H1 (cell line): Measurements from ENCODE around the gene HSPA4L. TPM values are rescaled to one million over a fixed set of nuclear protein-coding genes. Genes with fewer than 3 reads are reported as not detected.
A peak's percentile ranks its signal among the peaks of the same experiment; 100 is the strongest.

ENCODE experiments used
- CTCF ChIA-PET: fragments of 300-600 bp; sonication (Branson Sonifier 250); formaldehyde crosslinking; loops from one replicate; lab custom pipeline; 2021; ENCODE audit not compliant: partially characterized antibody; lab: Charles Lee
- POLR2A ChIA-PET: fragments of 300-600 bp; sonication (Branson Sonifier 250); formaldehyde crosslinking; loops from one replicate; lab custom pipeline; 2021; ENCODE audit warnings: inconsistent platforms; ENCODE audit not compliant: partially characterized antibody; lab: Charles Lee
- DNase-seq, 2 experiments: peaks; one replicate each; pipeline versions ENCODE4 v3.0.0 to v3.0.0-alpha.2; 2010 to 2022; ENCODE audit warnings: low spot score in 2 of 2, low read depth in 1 of 2, mixed read lengths in 1 of 2
- FAIRE-seq: peaks from 2 replicates; lab custom pipeline; 2011; peaks lifted over from hg19 to GRCh38; lab: Jason Lieb, UNC
- H2AFZ ChIP-seq: 2 replicates; pipeline ENCODE4 v1.8.1; 2012; ENCODE audit warnings: low read length, inconsistent platforms
- H2AK5ac ChIP-seq: 2 replicates; pipeline ENCODE4 v1.6.1; 2013; ENCODE audit warnings: low read depth, low read length
- H2BK120ac ChIP-seq: replicated peaks from 2 replicates; pipeline ENCODE3; 2013; ENCODE audit warnings: low read depth, low read length, inconsistent platforms
- H2BK12ac ChIP-seq: 2 replicates; pipeline ENCODE4 v1.6.1; 2013; ENCODE audit warnings: low read depth, low read length
- H2BK15ac ChIP-seq: 2 replicates; pipeline ENCODE4 v1.6.1; 2013; ENCODE audit warnings: low read length
- H2BK20ac ChIP-seq: 2 replicates; pipeline ENCODE4 v1.6.1; 2013; ENCODE audit warnings: low read length
- H2BK5ac ChIP-seq: 2 replicates; pipeline ENCODE4 v1.6.1; 2013; ENCODE audit warnings: low read depth, low read length
- H3K14ac ChIP-seq: 2 replicates; pipeline ENCODE4 v1.6.1; 2013; ENCODE audit warnings: inconsistent platforms; ENCODE audit not compliant: insufficient read length
- H3K18ac ChIP-seq: 2 replicates; pipeline ENCODE4 v1.6.1; 2013; ENCODE audit warnings: low read length; ENCODE audit errors: extremely low read depth
- H3K23ac ChIP-seq: 2 replicates; pipeline ENCODE4 v1.6.1; 2013; ENCODE audit warnings: inconsistent platforms; ENCODE audit not compliant: insufficient read length
- H3K23me2 ChIP-seq: 2 replicates; pipeline ENCODE4 v1.6.1; 2013; ENCODE audit warnings: low read depth, low read length
- H3K27ac ChIP-seq: 2 replicates; pipeline ENCODE4 v1.6.1; 2011; ENCODE audit warnings: low read depth, low read length, inconsistent platforms
- H3K27me3 ChIP-seq, 4 experiments: replicated peaks in 1 of 4; 1 replicate in 1 of 4; 2 replicates in 3 of 4; pipeline versions ENCODE4 v1.6.1 to v1.8.1; 2011 to 2013; ENCODE audit warnings: low read length in 3 of 4, mild to moderate bottlenecking in 3 of 4, inconsistent platforms in 2 of 4, mixed read lengths in 2 of 4, moderate library complexity in 1 of 4; ENCODE audit not compliant: control insufficient read depth in 3 of 4, insufficient read depth in 3 of 4; ENCODE audit errors: extremely low read depth in 1 of 4
- H3K36me3 ChIP-seq, 4 experiments: 2 replicates each; pipeline versions ENCODE4 v1.6.1 to v1.8.1; 2011 to 2013; ENCODE audit warnings: mild to moderate bottlenecking in 4 of 4, low read length in 3 of 4, moderate library complexity in 2 of 4, control low read depth in 1 of 4, inconsistent platforms in 1 of 4; ENCODE audit not compliant: insufficient read depth in 4 of 4, control insufficient read depth in 2 of 4
- H3K4ac ChIP-seq: replicated peaks from 2 replicates; pipeline ENCODE3; 2013; ENCODE audit warnings: low read length, low read depth, mixed read lengths, inconsistent platforms; ENCODE audit not compliant: insufficient read length
- H3K4me1 ChIP-seq, 4 experiments: replicated peaks in 1 of 4; 1 replicate in 1 of 4; 2 replicates in 3 of 4; pipeline versions ENCODE4 v1.6.1 to v1.8.1; 2011 to 2013; ENCODE audit warnings: low read length in 3 of 4, inconsistent platforms in 2 of 4, mixed read lengths in 1 of 4; ENCODE audit not compliant: insufficient read depth in 4 of 4, control insufficient read depth in 3 of 4
- H3K4me2 ChIP-seq, 2 experiments: 2 replicates each; pipeline versions ENCODE4 v1.6.1 to v1.8.1; 2011 to 2013; ENCODE audit warnings: low read depth in 2 of 2, low read length in 2 of 2, control low read depth in 1 of 2, inconsistent platforms in 1 of 2, mild to moderate bottlenecking in 1 of 2; ENCODE audit not compliant: insufficient read depth in 1 of 2
- H3K4me3 ChIP-seq, 4 experiments: fragments of 200-600, 300-600 bp in 1 of 4; sonication (generic), shearing (Covaris generic), sonication (Bioruptor Twin) in 1 of 4; 2 replicates each; pipeline versions ENCODE4 v1.5.1 to v1.8.1; 2011 to 2016; ENCODE audit warnings: low read length in 4 of 4, low read depth in 3 of 4, control low read depth in 2 of 4, inconsistent platforms in 2 of 4, mild to moderate bottlenecking in 2 of 4, mixed read lengths in 1 of 4, moderate library complexity in 1 of 4; ENCODE audit not compliant: insufficient read depth in 2 of 4; ENCODE audit errors: extremely low read depth in 1 of 4
- H3K56ac ChIP-seq: replicated peaks from 2 replicates; pipeline ENCODE3; 2013; ENCODE audit warnings: low read depth, mild to moderate bottlenecking, mixed read lengths, low read length, inconsistent platforms; ENCODE audit not compliant: insufficient read length
- H3K79me1 ChIP-seq: 2 replicates; pipeline ENCODE4 v1.6.1; 2013; ENCODE audit warnings: low read depth, low read length, control low read depth
- H3K79me2 ChIP-seq, 2 experiments: 2 replicates each; pipeline versions ENCODE4 v1.6.1 to v1.8.1; 2012 to 2013; ENCODE audit warnings: low read length in 2 of 2, mild to moderate bottlenecking in 2 of 2, inconsistent platforms in 1 of 2; ENCODE audit not compliant: insufficient read depth in 2 of 2, control insufficient read depth in 1 of 2
- H3K9ac ChIP-seq, 4 experiments: replicated peaks in 1 of 4; 1 replicate in 1 of 4; 2 replicates in 3 of 4; pipeline versions ENCODE4 v1.6.1 to v1.8.1; 2011 to 2013; ENCODE audit warnings: low read depth in 3 of 4, low read length in 3 of 4, control low read depth in 2 of 4, mild to moderate bottlenecking in 2 of 4, moderate library complexity in 2 of 4, inconsistent platforms in 1 of 4; ENCODE audit errors: extremely low read depth in 1 of 4
- H3K9me3 ChIP-seq, 2 experiments: 2 replicates each; pipeline versions ENCODE4 v1.6.1 to v1.8.1; 2012 to 2013; ENCODE audit warnings: mild to moderate bottlenecking in 2 of 2, moderate library complexity in 2 of 2, control low read depth in 1 of 2, inconsistent platforms in 1 of 2, low read depth in 1 of 2, low read length in 1 of 2, mixed read lengths in 1 of 2; ENCODE audit not compliant: insufficient read depth in 2 of 2
- H4K20me1 ChIP-seq, 2 experiments: replicated peaks in 1 of 2; 2 replicates each; pipeline versions ENCODE3 to v1.8.1; 2011 to 2013; ENCODE audit warnings: inconsistent platforms in 2 of 2, low read length in 2 of 2, mild to moderate bottlenecking in 1 of 2; ENCODE audit not compliant: insufficient read depth in 2 of 2, control insufficient read depth in 1 of 2
- H4K5ac ChIP-seq: 2 replicates; pipeline ENCODE4 v1.6.1; 2013; ENCODE audit warnings: low read length, low read depth, mixed read lengths, inconsistent platforms; ENCODE audit not compliant: insufficient read length
- H4K8ac ChIP-seq: 2 replicates; pipeline ENCODE4 v1.8.0; 2013; ENCODE audit warnings: mild to moderate bottlenecking, moderate library complexity, low read length, inconsistent platforms; ENCODE audit not compliant: insufficient read depth; ENCODE audit errors: extremely low read depth
- H4K91ac ChIP-seq: replicated peaks from 2 replicates; pipeline ENCODE3; 2013; ENCODE audit warnings: low read length, mixed read lengths, inconsistent platforms; ENCODE audit not compliant: insufficient read length
- CEBPB ChIP-seq: IDR thresholded peaks from 2 replicates; pipeline ENCODE4 v1.6.1; 2012; ENCODE audit warnings: low read depth, low read length
- CTCF ChIP-seq, 3 experiments: IDR thresholded peaks; 1 replicate in 2 of 3; 2 replicates in 1 of 3; pipeline versions ENCODE4 v1.5.1 to v1.6.1; 2011; ENCODE audit warnings: low read length in 3 of 3, mild to moderate bottlenecking in 3 of 3, inconsistent platforms in 2 of 3, low read depth in 1 of 3, moderate library complexity in 1 of 3; ENCODE audit not compliant: insufficient read depth in 1 of 3; ENCODE audit errors: control extremely low read depth in 1 of 3
- JUN ChIP-seq: IDR thresholded peaks from 2 replicates; pipeline ENCODE4 v1.6.1; 2011; ENCODE audit warnings: low read depth, mild to moderate bottlenecking, improper control_type of control experiment, low read length
- JUND ChIP-seq: IDR thresholded peaks from 2 replicates; pipeline ENCODE4 v1.6.1; 2011; ENCODE audit warnings: mild to moderate bottlenecking, improper control_type of control experiment, low read length
- KDM1A ChIP-seq: fragments of 200-600, 300-600 bp; sonication (generic); IDR thresholded peaks from 2 replicates; pipeline ENCODE4 v1.7.1; 2016; ENCODE audit warnings: mild to moderate bottlenecking, low read length, borderline replicate concordance
- POU5F1 ChIP-seq: IDR thresholded peaks from 2 replicates; pipeline ENCODE4 v1.6.1; 2011; ENCODE audit warnings: low read depth, mild to moderate bottlenecking, low read length, moderate library complexity
- RAD21 ChIP-seq, 2 experiments: IDR thresholded peaks in 1 of 2; conservative IDR thresholded peaks in 1 of 2; 2 replicates each; pipeline ENCODE4 v1.6.1; 2011; ENCODE audit warnings: low read depth in 2 of 2, low read length in 2 of 2, improper control_type of control experiment in 1 of 2, inconsistent platforms in 1 of 2, mild to moderate bottlenecking in 1 of 2, moderate library complexity in 1 of 2
- TEAD4 ChIP-seq: IDR thresholded peaks from 2 replicates; pipeline ENCODE4 v1.6.1; 2012; ENCODE audit warnings: low read depth, low read length, inconsistent platforms, mixed read lengths
- ZNF274 ChIP-seq: IDR thresholded peaks from 2 replicates; pipeline ENCODE4 v1.7.0; 2012; ENCODE audit warnings: low read length, borderline replicate concordance; ENCODE audit errors: extremely low read depth
- WGBS, 2 experiments: shearing (Covaris generic) in 1 of 2; methylation state at CpG; one replicate each; pipeline versions ENCODE4 v1.1.6 to v1.1.7; 2013 to 2015; ENCODE audit warnings: low lambda C conversion rate in 2 of 2, mixed read lengths in 2 of 2, inconsistent platforms in 1 of 2, low coverage in 1 of 2, missing lambda C conversion rate in 1 of 2; ENCODE audit not compliant: insufficient replicate concordance in 2 of 2, insufficient coverage in 1 of 2, insufficient read length in 1 of 2; ENCODE audit errors: extremely low coverage in 1 of 2, missing lambda C conversion rate in 1 of 2; 5-methylcytosine and 5-hydroxymethylcytosine counted together
- polyA plus RNA-seq, 7 experiments: library from polyadenylated mRNA; depleted of rRNA in 3 of 7; stranded (reverse) in 5 of 7; unstranded in 2 of 7; fragments of >200 nt in 5 of 7; fragments of 200-250 nt in 2 of 7; gene quantifications; 1 replicate in 5 of 7; 2 replicates in 1 of 7; 4 replicates in 1 of 7; pipeline versions ENCODE4 v1.2.1 to v1.2.3, GENCODE V29; 2011 to 2013; ENCODE audit warnings: missing spikeins in 2 of 7, mixed read lengths in 2 of 7
- total RNA-seq: library from RNA; stranded (reverse); fragmentation: NEBNext Ultra II Directional; extraction: Animal tissue kit (Norgen Biotek cat#: 25700); gene quantifications from 2 replicates; pipeline ENCODE4 v1.2.1, GENCODE V29; 2021

HSPA4L gene
- total and polyA plus RNA-seq, 2 of the 8 experiments (the other 6 are each of a cell fraction or from before 2014, with no cell fraction given), result 0.65 to 4.7 TPM

- Histone ChIP-seq H3K4me1 (peaks cover 0 to 2% (median 0%) of the 10 kb centered on the region in 4 experiments; a peak in 1 of 7 replicates), H4K8ac (no peak overlapping the region), H3K9ac (no peak overlapping the region), H3K9me3 (no peaks in the 10 kb centered on the region), H4K5ac (no peak overlapping the region), H3K27ac (no peak overlapping the region), H2BK120ac (no peak overlapping the region), H3K56ac (no peak overlapping the region), H2AK5ac (no peak overlapping the region), H2BK12ac (no peak overlapping the region), H3K27me3 (peaks cover 0 to 7% (median 3%) of the 10 kb centered on the region in 4 experiments; a peak in 5 of 7 replicates), H4K20me1 (no peaks in the 10 kb centered on the region), H3K23me2 (no peaks in the 10 kb centered on the region), H3K79me1 (no peaks in the 10 kb centered on the region), H2BK20ac (no peak overlapping the region), H3K4ac (no peak overlapping the region), H3K23ac (no peak overlapping the region), H2AFZ (no peak overlapping the region), H2BK5ac (no peak overlapping the region), H3K14ac (no peak overlapping the region), H3K18ac (no peak overlapping the region), H4K91ac (no peak overlapping the region), H3K79me2 (no peaks in the 10 kb centered on the region), H3K4me3 (no peak overlapping the region), H3K36me3 (no peaks in the 10 kb centered on the region), H3K4me2 (no peak overlapping the region), H2BK15ac (no peak overlapping the region)
- WGBS, 2 experiments, result 44% methylated on average over 2 of the region's 2 CpGs; no CpG with 5 or more reads in 1 of the 2 experiments
- DNase-seq (no peak), FAIRE-seq (peak; percentile 99)
- ChIA-PET POLR2A (no interaction called here), CTCF (interaction anchor here (0.6 to 2.3 kb wide), 16 partner anchors 10 to 189 kb away, joined by 3 to 10 read pairs (median 4); no protein-coding TSS in a partner anchor)
- TF ChIP-seq POU5F1 (no peak), KDM1A (no peak), CTCF (IDR thresholded peaks at IDR 0.05; ENCODE audit: control extremely low read depth in 1 of 3, insufficient read depth in 1 of 3, low read depth in 1 of 3, low read length in 3 of 3) (peak in 2 of 3 experiments; percentile 57 to 79; a peak in 3 of 4 replicates), RAD21 (IDR thresholded peaks at IDR 0.05 in 1 of 2, conservative IDR thresholded peaks at IDR 0.05 in 1 of 2; ENCODE audit: low read depth in 2 of 2, low read length in 2 of 2) (peak; percentile 75 to 79), JUND (no peak), CEBPB (peak; percentile 71; the same call in 1 of the 2 replicates), ZNF274 (no peak), TEAD4 (0 out of 2 replicates have a peak, but pooled peaks have one; percentile 39), JUN (no peak)
Observed at GRCh38 chr4:127788517-127788916, 6.4 kb downstream of the HSPA4L start.
